Caco-2 (cell line): ENCODE measurements around the gene CGRRF1. TPM values are rescaled to one million over a fixed set of nuclear protein-coding genes. Genes with fewer than 3 reads are reported as not detected.

Experiments used
- BruUV-seq: library from RNA; stranded (reverse); fragments of 400-500 nt; replicated peaks from 2 replicates; lab custom pipeline; 2021; lab: Mats Ljungman, UMichigan
- CTCF ChIA-PET: fragments of 300-600 bp; sonication (Branson Sonifier 250); formaldehyde crosslinking; loops from one replicate; lab custom pipeline; 2022; ENCODE audit warnings: antibody characterized with exemption; lab: Charles Lee
- POLR2A ChIA-PET: fragments of 300-600 bp; sonication (Branson Sonifier 250); formaldehyde crosslinking; loops from one replicate; lab custom pipeline; 2022; ENCODE audit warnings: antibody characterized with exemption; lab: Charles Lee
- DNase-seq, 2 experiments: peaks; one replicate each; pipeline versions ENCODE4 v3.0.0 to v3.0.0-alpha.2; 2020 to 2022
- H3K27me3 ChIP-seq: replicated peaks from 2 replicates; pipeline ENCODE4 v1.6.0; 2011; ENCODE audit warnings: low read length; ENCODE audit not compliant: control insufficient read depth, insufficient read depth
- H3K36me3 ChIP-seq: 2 replicates; pipeline ENCODE4 v1.5.1; 2011; ENCODE audit warnings: low read length; ENCODE audit not compliant: control insufficient read depth, insufficient read depth
- H3K4me1 ChIP-seq: fragments of 250-450 bp; sonication (Bioruptor Pico); 2 replicates; pipeline ENCODE4 v1.5.1; 2020; ENCODE audit warnings: mild to moderate bottlenecking
- H3K4me3 ChIP-seq: 2 replicates; pipeline ENCODE4 v1.5.1; 2011; ENCODE audit warnings: low read depth, mild to moderate bottlenecking, control low read depth, low read length
- H3K9me3 ChIP-seq: fragments of 250-450 bp; sonication (Bioruptor Pico); 2 replicates; pipeline ENCODE4 v1.5.1; 2020; ENCODE audit warnings: mild to moderate bottlenecking, moderate library complexity
- H3K27ac Mint-ChIP-seq: one replicate; pipeline ENCODE4 v1.8.0; 2022; ENCODE audit warnings: mixed read lengths; ENCODE audit not compliant: unreplicated experiment
- H3K27me3 Mint-ChIP-seq: one replicate; pipeline ENCODE4 v1.8.0; 2022; ENCODE audit warnings: mixed read lengths; ENCODE audit not compliant: insufficient read depth, unreplicated experiment
- H3K36me3 Mint-ChIP-seq: one replicate; pipeline ENCODE4 v1.8.0; 2022; ENCODE audit warnings: mild to moderate bottlenecking, mixed read lengths; ENCODE audit not compliant: insufficient read depth, unreplicated experiment
- H3K4me1 Mint-ChIP-seq: one replicate; pipeline ENCODE4 v1.8.0; 2022; ENCODE audit warnings: low read depth, mixed read lengths; ENCODE audit not compliant: unreplicated experiment
- H3K4me3 Mint-ChIP-seq: one replicate; pipeline ENCODE4 v1.8.0; 2022; ENCODE audit warnings: mild to moderate bottlenecking, moderate library complexity, mixed read lengths; ENCODE audit not compliant: unreplicated experiment
- H3K9me3 Mint-ChIP-seq: one replicate; pipeline ENCODE4 v1.8.0; 2022; ENCODE audit warnings: mixed read lengths; ENCODE audit not compliant: unreplicated experiment
- intact Hi-C: fragments of 100-400 bp; cut with micrococcal nuclease; formaldehyde crosslinking; loops from one replicate; pipeline ENCODE4 v1.10.0; 2022; ENCODE audit not compliant: unreplicated experiment
- total RNA-seq: library from RNA; stranded (reverse); gene quantifications from 2 replicates; pipeline ENCODE4 v1.2.3, GENCODE V29; 2022
- TF ChIP-seq, protein P1 (sequence below), 2 experiments: fragments of 200-600 bp in 1 of 2; IDR thresholded peaks; 1 replicate in 1 of 2; 2 replicates in 1 of 2; pipeline versions ENCODE4 v1.5.1 to v1.8.0; 2011 to 2022; ENCODE audit warnings: antibody characterized with exemption in 1 of 2, control low read depth in 1 of 2, inconsistent platforms in 1 of 2, low read depth in 1 of 2, low read length in 1 of 2, mild to moderate bottlenecking in 1 of 2, moderate library complexity in 1 of 2; ENCODE audit not compliant: insufficient read depth in 1 of 2, severe bottlenecking in 1 of 2, unreplicated experiment in 1 of 2

Gene CGRRF1
- total RNA-seq, 1 experiment from 2014 or later = 12.3 TPM

DNA sequence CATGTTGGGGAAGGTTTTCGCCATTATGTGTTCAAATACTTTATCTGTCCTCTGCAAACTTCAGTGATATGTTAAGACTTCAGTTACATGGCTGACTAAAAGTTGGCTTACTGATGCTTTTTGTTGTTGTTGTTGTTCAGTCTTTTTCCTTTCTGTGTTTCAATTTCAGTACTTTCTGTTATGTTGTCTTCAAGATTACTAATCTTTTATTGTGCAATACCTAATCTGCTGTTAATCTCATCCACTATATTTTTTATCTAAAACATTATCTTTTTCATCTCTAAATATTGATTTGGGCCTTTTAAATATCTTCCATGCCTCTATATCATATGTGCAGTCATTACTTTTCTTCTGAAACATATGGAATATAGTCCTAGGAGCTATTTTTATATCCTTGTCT lies 7.0 kb downstream of the CGRRF1 start:
- Mint-ChIP-seq H3K27me3 (no peaks in the 10 kb centered on the region), H3K27ac (no peak overlapping the region), H3K4me1 (no peaks in the 10 kb centered on the region), H3K36me3 (no peaks in the 10 kb centered on the region), H3K4me3 (no peak overlapping the region), H3K9me3 (peaks cover 18% of the 10 kb centered on the region)
- H3K27me3 ChIP-seq = no peaks in the 10 kb centered on the region
- no peaks in the 10 kb centered on the region for H3K4me1 ChIP-seq
- H3K4me3 ChIP-seq = no peak overlapping the region
- no peaks in the 10 kb centered on the region; the same call in 1 of the 2 replicates for H3K36me3 ChIP-seq
- TF ChIP-seq, protein P1, sequence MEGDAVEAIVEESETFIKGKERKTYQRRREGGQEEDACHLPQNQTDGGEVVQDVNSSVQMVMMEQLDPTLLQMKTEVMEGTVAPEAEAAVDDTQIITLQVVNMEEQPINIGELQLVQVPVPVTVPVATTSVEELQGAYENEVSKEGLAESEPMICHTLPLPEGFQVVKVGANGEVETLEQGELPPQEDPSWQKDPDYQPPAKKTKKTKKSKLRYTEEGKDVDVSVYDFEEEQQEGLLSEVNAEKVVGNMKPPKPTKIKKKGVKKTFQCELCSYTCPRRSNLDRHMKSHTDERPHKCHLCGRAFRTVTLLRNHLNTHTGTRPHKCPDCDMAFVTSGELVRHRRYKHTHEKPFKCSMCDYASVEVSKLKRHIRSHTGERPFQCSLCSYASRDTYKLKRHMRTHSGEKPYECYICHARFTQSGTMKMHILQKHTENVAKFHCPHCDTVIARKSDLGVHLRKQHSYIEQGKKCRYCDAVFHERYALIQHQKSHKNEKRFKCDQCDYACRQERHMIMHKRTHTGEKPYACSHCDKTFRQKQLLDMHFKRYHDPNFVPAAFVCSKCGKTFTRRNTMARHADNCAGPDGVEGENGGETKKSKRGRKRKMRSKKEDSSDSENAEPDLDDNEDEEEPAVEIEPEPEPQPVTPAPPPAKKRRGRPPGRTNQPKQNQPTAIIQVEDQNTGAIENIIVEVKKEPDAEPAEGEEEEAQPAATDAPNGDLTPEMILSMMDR (IDR thresholded peaks at IDR 0.05; ENCODE audit: insufficient read depth in 1 of 2, low read depth in 1 of 2, low read length in 1 of 2, severe bottlenecking in 1 of 2, unreplicated experiment in 1 of 2) = no peak
- BruUV-seq = no TSS peak
- peaks cover 13% of the 10 kb centered on the region for H3K9me3 ChIP-seq
- POLR2A ChIA-PET = no interaction called here
- CTCF ChIA-PET = no interaction called here
- no peak for DNase-seq
- intact Hi-C loops = no loop called here

DNA sequence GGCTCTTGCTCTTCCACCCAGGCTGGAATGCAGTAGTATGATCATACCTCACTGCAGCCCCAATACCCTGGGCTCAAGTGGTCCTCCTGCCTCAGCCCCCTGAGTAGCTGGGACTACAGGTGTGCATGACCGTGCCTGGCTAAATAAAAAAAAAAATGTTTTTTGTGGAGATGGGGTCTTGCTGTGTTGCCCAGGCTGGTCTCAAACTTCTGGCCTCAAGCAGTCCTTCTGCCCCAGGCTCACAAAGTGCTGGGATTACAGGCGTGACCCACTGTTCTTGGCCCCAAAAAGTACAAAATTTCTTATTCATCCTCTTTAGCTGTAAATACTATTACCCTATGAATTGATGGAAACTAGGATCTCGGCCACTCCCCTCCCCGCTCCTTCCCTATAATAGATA lies 14.7 kb downstream of the CGRRF1 start:
- Histone ChIP-seq H3K36me3 (no peaks in the 10 kb centered on the region), H3K4me3 (no peak overlapping the region), H3K27me3 (no peaks in the 10 kb centered on the region), H3K9me3 (no peaks in the 10 kb centered on the region), H3K4me1 (no peaks in the 10 kb centered on the region)
- Mint-ChIP-seq H3K27ac (no peak overlapping the region), H3K27me3 (no peaks in the 10 kb centered on the region), H3K4me3 (no peak overlapping the region), H3K9me3 (no peaks in the 10 kb centered on the region), H3K4me1 (peaks cover 7% of the 10 kb centered on the region), H3K36me3 (no peaks in the 10 kb centered on the region)
- intact Hi-C loops = no loop called here
- no peak for DNase-seq
- BruUV-seq = no TSS peak
- CTCF ChIA-PET = no interaction called here
- TF ChIP-seq, protein P1 (IDR thresholded peaks at IDR 0.05; ENCODE audit: insufficient read depth in 1 of 2, low read depth in 1 of 2, low read length in 1 of 2, severe bottlenecking in 1 of 2, unreplicated experiment in 1 of 2) = no peak
- POLR2A ChIA-PET = no interaction called here

DNA sequence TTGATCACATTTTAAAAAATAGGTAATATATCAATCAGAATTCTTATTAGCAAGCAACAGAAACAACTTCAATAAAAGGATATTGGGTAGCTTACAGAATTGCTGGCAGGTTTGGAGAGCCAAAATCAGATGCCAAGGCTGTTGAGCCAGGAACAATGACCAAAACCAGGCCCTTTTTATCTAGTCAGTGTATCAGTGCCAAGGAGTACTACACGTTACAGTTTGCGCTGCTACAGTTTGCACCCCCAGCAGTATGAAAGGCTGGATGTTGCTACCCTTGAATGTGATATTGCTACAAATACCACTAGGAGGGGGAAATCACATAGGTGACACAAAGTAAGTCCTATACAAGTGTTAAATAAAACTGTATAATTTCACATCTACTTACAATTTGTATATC lies 19.3 kb downstream of the CGRRF1 start:
- BruUV-seq = no TSS peak
- Mint-ChIP-seq H3K9me3 (no peaks in the 10 kb centered on the region), H3K27me3 (no peaks in the 10 kb centered on the region), H3K27ac (no peak overlapping the region), H3K4me3 (no peak overlapping the region), H3K4me1 (peaks cover 2% of the 10 kb centered on the region), H3K36me3 (no peaks in the 10 kb centered on the region)
- Histone ChIP-seq H3K27me3 (no peaks in the 10 kb centered on the region), H3K36me3 (no peaks in the 10 kb centered on the region), H3K4me1 (no peaks in the 10 kb centered on the region), H3K4me3 (no peak overlapping the region), H3K9me3 (no peaks in the 10 kb centered on the region)
- POLR2A ChIA-PET = no interaction called here
- DNase-seq = no peak
- TF ChIP-seq, protein P1 (IDR thresholded peaks at IDR 0.05; ENCODE audit: insufficient read depth in 1 of 2, low read depth in 1 of 2, low read length in 1 of 2, severe bottlenecking in 1 of 2, unreplicated experiment in 1 of 2) = no peak
- CTCF ChIA-PET = interaction anchor here (0.6 kb wide), 1 partner anchor 245 kb away, joined by 3 read pairs; no protein-coding TSS in a partner anchor
- intact Hi-C loops = no loop called here
